Mucosa of descending colon (tissue), 3 donors: ENCODE results near the gene STK4. TPM values are rescaled to one million over a fixed set of nuclear protein-coding genes. Genes with fewer than 3 reads are reported as not detected.

Experiments
- ATAC-seq: fragments of 200-7000 bp; cut with Tn5 transposase; one replicate; pipeline ENCODE4 v1.9.1; 2020; ENCODE audit warnings: mild to moderate bottlenecking, moderate library complexity
- DNase-seq, 3 donors: peaks; one replicate each; pipeline ENCODE4 v3.0.0-alpha.2; 2020
- H3K36me3 ChIP-seq: fragments of 200-600 bp; one replicate; pipeline ENCODE4 v1.8.0; 2021; ENCODE audit warnings: low read depth, mild to moderate bottlenecking
- H3K4me1 ChIP-seq: fragments of 200-600 bp; one replicate; pipeline ENCODE4 v1.8.0; 2021; ENCODE audit warnings: low read depth, mild to moderate bottlenecking
- H3K4me3 ChIP-seq: fragments of 200-600 bp; one replicate; pipeline ENCODE4 v1.8.0; 2021; ENCODE audit warnings: mild to moderate bottlenecking
- H3K9me3 ChIP-seq: fragments of 200-600 bp; one replicate; pipeline ENCODE4 v1.8.0; 2021; ENCODE audit warnings: mild to moderate bottlenecking
- CTCF ChIP-seq: fragments of 200-600 bp; IDR thresholded peaks from one replicate; pipeline ENCODE4 v1.8.0; 2022; ENCODE audit warnings: antibody characterized with exemption, mild to moderate bottlenecking
- intact Hi-C, 2 donors: fragments of 100-400 bp; cut with DNase I in 1 of 2; cut with micrococcal nuclease in 1 of 2; formaldehyde crosslinking; loops; one replicate each; pipeline versions ENCODE4 v1.11.0 to v1.11.1; 2022; cut with DNase I, micrococcal nuclease
- total RNA-seq, 3 donors: library from RNA; stranded (reverse); fragmentation: NEBNext Ultra II Directional in 2 of 3; extraction: Animal tissue kit (Norgen Biotek cat#: 25700) in 2 of 3; gene quantifications; one replicate each; pipeline versions ENCODE4 v1.2.1 to v1.2.4, GENCODE V29; 2021 to 2023
- donor health status: DM: no; HTN: no; CAD: no; lungs with moderate emphysema.
- donor health status: DM: no; HTN: no; CAD: no.
- donor health status: DM: no; HTN: yes; CAD: no.

Gene STK4
- total RNA-seq, 3 donors from 2014 or later = 34.2 to 42.0 (median 36.6) TPM

DNA sequence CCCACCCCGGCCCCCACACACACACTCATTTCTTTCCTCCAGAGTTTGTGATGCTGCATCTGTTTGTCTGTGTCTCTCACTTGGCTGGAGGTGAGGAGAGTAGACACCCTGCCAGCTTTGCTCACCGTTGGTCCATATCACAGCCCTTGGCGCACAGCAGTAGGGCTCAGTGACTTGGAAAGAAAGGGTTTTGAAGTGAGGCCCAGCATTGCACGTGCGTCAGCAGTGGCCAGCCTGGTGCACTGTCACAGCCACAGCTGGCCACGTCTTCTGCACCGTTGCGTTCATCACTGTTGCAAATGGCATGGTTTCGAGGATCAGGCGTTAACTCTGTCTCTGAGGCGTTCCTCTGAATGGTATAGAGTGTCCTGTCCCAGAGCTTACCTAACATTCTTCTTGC, 145.0 kb downstream of the STK4 start:
- intact Hi-C loops = no loop called here
- no peaks in the 10 kb centered on the region for H3K9me3 ChIP-seq
- no peak overlapping the region for H3K4me3 ChIP-seq
- ATAC-seq (no peak), DNase-seq (no peak)
- H3K4me1 ChIP-seq = no peaks in the 10 kb centered on the region
- TF ChIP-seq CTCF = no peak
- no peaks in the 10 kb centered on the region for H3K36me3 ChIP-seq

- Histone ChIP-seq H3K36me3 (no peaks in the 10 kb centered on the region), H3K4me3 (no peak overlapping the region), H3K4me1 (no peaks in the 10 kb centered on the region), H3K9me3 (no peaks in the 10 kb centered on the region)
- TF ChIP-seq CTCF = no peak
- ATAC-seq (no peak), DNase-seq (no peak)
- intact Hi-C loops = no loop called here
These were observed 145.6 kb downstream of the STK4 start for GRCh38 chr20:45111799-45112471.

DNA sequence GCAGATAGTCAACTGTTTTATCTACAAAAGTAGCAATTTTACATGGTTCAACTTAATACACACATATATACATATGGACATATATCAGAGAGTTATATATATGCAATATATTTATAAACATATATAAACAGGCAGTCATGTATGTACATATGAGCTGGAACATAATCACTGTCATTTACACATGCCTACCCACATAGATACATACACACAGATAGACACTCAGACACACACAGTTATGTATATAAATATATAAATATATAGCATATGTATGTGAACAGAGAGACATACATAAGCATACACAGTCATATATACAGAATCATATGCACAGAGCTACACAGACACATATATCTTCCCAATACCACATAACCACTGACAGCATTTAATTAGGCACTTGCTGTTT, 146.4 kb downstream of the STK4 start:
- intact Hi-C loops = no loop called here
- Histone ChIP-seq H3K36me3 (no peaks in the 10 kb centered on the region), H3K4me1 (no peaks in the 10 kb centered on the region), H3K4me3 (no peak overlapping the region), H3K9me3 (no peaks in the 10 kb centered on the region)
- TF ChIP-seq CTCF = no peak
- ATAC-seq (no peak), DNase-seq (no peak)

GRCh38 chr20:45113865-45114264, 147.6 kb downstream of the STK4 start:
- Histone ChIP-seq H3K4me3 (no peak overlapping the region), H3K4me1 (no peaks in the 10 kb centered on the region), H3K9me3 (no peaks in the 10 kb centered on the region), H3K36me3 (no peaks in the 10 kb centered on the region)
- intact Hi-C loops = no loop called here
- DNase-seq (no peak), ATAC-seq (no peak)
- no peak for TF ChIP-seq CTCF

- DNase-seq = no peak
- no peaks in the 10 kb centered on the region for H3K36me3 ChIP-seq
- no peak for TF ChIP-seq CTCF
- ATAC-seq = no peak
- intact Hi-C loops = no loop called here
- no peak within 1 kb of the TSS for H3K4me3 ChIP-seq
- H3K9me3 ChIP-seq = no peaks in the 10 kb centered on the region
- no peaks in the 10 kb centered on the region for H3K4me1 ChIP-seq
These were observed 148.4 kb downstream of the STK4 start, which contains the start of gene WFDC5 for GRCh38 chr20:45114465-45115385. WFDC5 (minus strand) TSS chr20:45115174; CDS start chr20:45115083, 91 bp downstream.
